Measurements from ENCODE around the gene BMPR1B.
A peak's percentile ranks its signal among the peaks of the same experiment; 100 is the strongest.

BMPR1B gene

GRCh38 chr4:95153182-95153581 lies 395.4 kb downstream of the BMPR1B start:
- H3K36me3 ChIP-seq (ENCODE audit: insufficient read depth, low read length) = no peaks in the 10 kb centered on the region
- no peaks in the 10 kb centered on the region for H3K27me3 ChIP-seq (ENCODE audit: insufficient read depth, low read length)
- no peaks in the 10 kb centered on the region for H3K4me1 ChIP-seq (ENCODE audit: control insufficient read depth, insufficient read depth, low read length, unreplicated experiment)
- H3K4me3 ChIP-seq (ENCODE audit: low read depth, low read length) = no peak overlapping the region
- no peaks in the 10 kb centered on the region for H3K79me2 ChIP-seq (ENCODE audit: control insufficient read depth, insufficient read depth, low read length, unreplicated experiment)
- H2AFZ ChIP-seq (ENCODE audit: low read length, unreplicated experiment) = no peak overlapping the region
- H3K27ac ChIP-seq (ENCODE audit: low read depth, low read length) = no peak overlapping the region

- Histone ChIP-seq H3K36me3 (ENCODE audit: insufficient read depth, low read length) (no peaks in the 10 kb centered on the region), H3K4me1 (ENCODE audit: control insufficient read depth, insufficient read depth, low read length, unreplicated experiment) (no peaks in the 10 kb centered on the region), H3K79me2 (ENCODE audit: control insufficient read depth, insufficient read depth, low read length, unreplicated experiment) (no peaks in the 10 kb centered on the region), H3K27ac (ENCODE audit: low read depth, low read length) (no peak overlapping the region), H2AFZ (ENCODE audit: low read length, unreplicated experiment) (no peak overlapping the region), H3K27me3 (ENCODE audit: insufficient read depth, low read length) (no peaks in the 10 kb centered on the region), H3K4me3 (ENCODE audit: low read depth, low read length) (no peak overlapping the region)
Observed at GRCh38 chr4:95155759-95156451, 398.1 kb downstream of the BMPR1B start.

GRCh38 chr4:95156452-95156765 lies 398.7 kb downstream of the BMPR1B start:
- no peak overlapping the region for H3K27ac ChIP-seq (ENCODE audit: low read depth, low read length)
- no peaks in the 10 kb centered on the region for H3K27me3 ChIP-seq (ENCODE audit: insufficient read depth, low read length)
- no peak overlapping the region for H2AFZ ChIP-seq (ENCODE audit: low read length, unreplicated experiment)
- no peaks in the 10 kb centered on the region for H3K36me3 ChIP-seq (ENCODE audit: insufficient read depth, low read length)
- no peaks in the 10 kb centered on the region for H3K4me1 ChIP-seq (ENCODE audit: control insufficient read depth, insufficient read depth, low read length, unreplicated experiment)
- H3K79me2 ChIP-seq (ENCODE audit: control insufficient read depth, insufficient read depth, low read length, unreplicated experiment) = no peaks in the 10 kb centered on the region
- no peak overlapping the region for H3K4me3 ChIP-seq (ENCODE audit: low read depth, low read length)

- no peaks in the 10 kb centered on the region for H3K4me1 ChIP-seq (ENCODE audit: control insufficient read depth, insufficient read depth, low read length, unreplicated experiment)
- H3K4me3 ChIP-seq (ENCODE audit: low read depth, low read length) = no peak overlapping the region
Observed at GRCh38 chr4:95157596-95157995, 399.8 kb downstream of the BMPR1B start.

GRCh38 chr4:95158045-95158444 lies 400.3 kb downstream of the BMPR1B start:
- H3K27me3 ChIP-seq (ENCODE audit: insufficient read depth, low read length) = no peaks in the 10 kb centered on the region
- H3K27ac ChIP-seq (ENCODE audit: low read depth, low read length) = no peak overlapping the region
- H3K79me2 ChIP-seq (ENCODE audit: control insufficient read depth, insufficient read depth, low read length, unreplicated experiment) = no peaks in the 10 kb centered on the region
- H2AFZ ChIP-seq (ENCODE audit: low read length, unreplicated experiment) = no peak overlapping the region
- H3K36me3 ChIP-seq (ENCODE audit: insufficient read depth, low read length) = no peaks in the 10 kb centered on the region
- no peaks in the 10 kb centered on the region for H3K4me1 ChIP-seq (ENCODE audit: control insufficient read depth, insufficient read depth, low read length, unreplicated experiment)
- H3K4me3 ChIP-seq (ENCODE audit: low read depth, low read length) = no peak overlapping the region

More at GRCh38 chr4:95157596-95157995, 399.8 kb downstream of the BMPR1B start:
- no peak overlapping the region for H3K27ac ChIP-seq (ENCODE audit: low read depth, low read length)
- H2AFZ ChIP-seq (ENCODE audit: low read length, unreplicated experiment) = no peak overlapping the region
- H3K27me3 ChIP-seq (ENCODE audit: insufficient read depth, low read length) = no peaks in the 10 kb centered on the region
- H3K36me3 ChIP-seq (ENCODE audit: insufficient read depth, low read length) = no peaks in the 10 kb centered on the region
- H3K79me2 ChIP-seq (ENCODE audit: control insufficient read depth, insufficient read depth, low read length, unreplicated experiment) = no peaks in the 10 kb centered on the region

GRCh38 chr4:95158626-95159025 lies 400.9 kb downstream of the BMPR1B start:
- no peak overlapping the region for H2AFZ ChIP-seq (ENCODE audit: low read length, unreplicated experiment)
- no peaks in the 10 kb centered on the region for H3K36me3 ChIP-seq (ENCODE audit: insufficient read depth, low read length)
- H3K4me1 ChIP-seq (ENCODE audit: control insufficient read depth, insufficient read depth, low read length, unreplicated experiment) = no peaks in the 10 kb centered on the region
- no peak overlapping the region for H3K27ac ChIP-seq (ENCODE audit: low read depth, low read length)
- no peaks in the 10 kb centered on the region for H3K27me3 ChIP-seq (ENCODE audit: insufficient read depth, low read length)
- no peaks in the 10 kb centered on the region for H3K79me2 ChIP-seq (ENCODE audit: control insufficient read depth, insufficient read depth, low read length, unreplicated experiment)
- H3K4me3 ChIP-seq (ENCODE audit: low read depth, low read length) = no peak overlapping the region

GRCh38 chr4:95159384-95159783 lies 401.6 kb downstream of the BMPR1B start:
- Histone ChIP-seq H3K4me3 (ENCODE audit: low read depth, low read length) (no peak overlapping the region), H2AFZ (ENCODE audit: low read length, unreplicated experiment) (no peak overlapping the region), H3K36me3 (ENCODE audit: insufficient read depth, low read length) (no peaks in the 10 kb centered on the region), H3K4me1 (ENCODE audit: control insufficient read depth, insufficient read depth, low read length, unreplicated experiment) (no peaks in the 10 kb centered on the region), H3K27me3 (ENCODE audit: insufficient read depth, low read length) (no peaks in the 10 kb centered on the region), H3K79me2 (ENCODE audit: control insufficient read depth, insufficient read depth, low read length, unreplicated experiment) (no peaks in the 10 kb centered on the region), H3K27ac (ENCODE audit: low read depth, low read length) (no peak overlapping the region)

- no peaks in the 10 kb centered on the region for H3K27me3 ChIP-seq (ENCODE audit: insufficient read depth, low read length)
Observed at GRCh38 chr4:95161781-95162469, 404.2 kb downstream of the BMPR1B start.

GRCh38 chr4:95162867-95163266 lies 405.1 kb downstream of the BMPR1B start:
- Histone ChIP-seq H3K36me3 (ENCODE audit: insufficient read depth, low read length) (no peaks in the 10 kb centered on the region), H3K79me2 (ENCODE audit: control insufficient read depth, insufficient read depth, low read length, unreplicated experiment) (no peaks in the 10 kb centered on the region), H3K4me3 (ENCODE audit: low read depth, low read length) (no peak overlapping the region), H3K27me3 (ENCODE audit: insufficient read depth, low read length) (no peaks in the 10 kb centered on the region), H2AFZ (ENCODE audit: low read length, unreplicated experiment) (no peak overlapping the region), H3K4me1 (ENCODE audit: control insufficient read depth, insufficient read depth, low read length, unreplicated experiment) (no peaks in the 10 kb centered on the region), H3K27ac (ENCODE audit: low read depth, low read length) (no peak overlapping the region)

More at GRCh38 chr4:95161781-95162469, 404.2 kb downstream of the BMPR1B start:
- no peak overlapping the region for H3K27ac ChIP-seq (ENCODE audit: low read depth, low read length)
- no peaks in the 10 kb centered on the region for H3K79me2 ChIP-seq (ENCODE audit: control insufficient read depth, insufficient read depth, low read length, unreplicated experiment)
- no peaks in the 10 kb centered on the region for H3K4me1 ChIP-seq (ENCODE audit: control insufficient read depth, insufficient read depth, low read length, unreplicated experiment)
- no peak overlapping the region for H2AFZ ChIP-seq (ENCODE audit: low read length, unreplicated experiment)
- H3K36me3 ChIP-seq (ENCODE audit: insufficient read depth, low read length) = no peaks in the 10 kb centered on the region
- no peak overlapping the region for H3K4me3 ChIP-seq (ENCODE audit: low read depth, low read length)

GRCh38 chr4:95165926-95166524 lies 408.3 kb downstream of the BMPR1B start:
- H3K4me3 ChIP-seq (ENCODE audit: low read depth, low read length) = no peak overlapping the region
- H3K27me3 ChIP-seq (ENCODE audit: insufficient read depth, low read length) = no peaks in the 10 kb centered on the region
- no peaks in the 10 kb centered on the region for H3K36me3 ChIP-seq (ENCODE audit: insufficient read depth, low read length)
- H2AFZ ChIP-seq (ENCODE audit: low read length, unreplicated experiment) = peak overlapping the region; percentile 45
- H3K4me1 ChIP-seq (ENCODE audit: control insufficient read depth, insufficient read depth, low read length, unreplicated experiment) = no peaks in the 10 kb centered on the region
- no peak overlapping the region for H3K27ac ChIP-seq (ENCODE audit: low read depth, low read length)
- no peaks in the 10 kb centered on the region for H3K79me2 ChIP-seq (ENCODE audit: control insufficient read depth, insufficient read depth, low read length, unreplicated experiment)

- H2AFZ ChIP-seq (ENCODE audit: low read length, unreplicated experiment) = no peak overlapping the region
- H3K36me3 ChIP-seq (ENCODE audit: insufficient read depth, low read length) = no peaks in the 10 kb centered on the region
Observed at GRCh38 chr4:95167805-95168204, 410.1 kb downstream of the BMPR1B start.

More at GRCh38 chr4:95167805-95168204, 410.1 kb downstream of the BMPR1B start:
- Histone ChIP-seq H3K27me3 (ENCODE audit: insufficient read depth, low read length) (no peaks in the 10 kb centered on the region), H3K79me2 (ENCODE audit: control insufficient read depth, insufficient read depth, low read length, unreplicated experiment) (no peaks in the 10 kb centered on the region), H3K27ac (ENCODE audit: low read depth, low read length) (no peak overlapping the region), H3K4me1 (ENCODE audit: control insufficient read depth, insufficient read depth, low read length, unreplicated experiment) (no peaks in the 10 kb centered on the region), H3K4me3 (ENCODE audit: low read depth, low read length) (no peak overlapping the region)

Measured in ACC112 (cell line).